ENCODE data around the gene GJA3. TPM values are rescaled to one million over a fixed set of nuclear protein-coding genes. Genes with fewer than 3 reads are reported as not detected.

Gene GJA3
- total and polyA plus RNA-seq, 2 donors = 0.05 to 0.21 TPM

Other genes starting within 250 kb of the GJA3 start
- gene ZMYM2, start 202.3 kb downstream of the GJA3 start, total RNA-seq = 199 TPM
- 20.0 TPM for gene ZMYM2, start 202.3 kb downstream of the GJA3 start, polyA plus RNA-seq
- 2.5 TPM for gene GJB2, start 31.9 kb upstream of the GJA3 start, total RNA-seq
- 3.9 TPM for gene GJB2, start 31.9 kb upstream of the GJA3 start, polyA plus RNA-seq
- gene GJB6, start 71.3 kb upstream of the GJA3 start, total RNA-seq = 5.9 TPM
- gene GJB6, start 71.3 kb upstream of the GJA3 start, polyA plus RNA-seq = 2.8 TPM

Measured in urinary bladder (tissue), 2 donors.